Osteocyte (in vitro differentiated cells): Measurements from ENCODE around the gene PRSS12. TPM values are rescaled to one million over a fixed set of nuclear protein-coding genes. Genes with fewer than 3 reads are reported as not detected.

Experiments used
- DNase-seq: peaks from one replicate; pipeline ENCODE4 v3.0.0; 2021; ENCODE audit warnings: mixed read lengths; ENCODE audit not compliant: unreplicated experiment; ENCODE audit errors: extremely low spot score
- H3K27ac Mint-ChIP-seq: one replicate; pipeline ENCODE4 v1.8.0; 2021; ENCODE audit warnings: mild to moderate bottlenecking, mixed read lengths; ENCODE audit not compliant: unreplicated experiment
- H3K27me3 Mint-ChIP-seq: one replicate; pipeline ENCODE4 v1.8.0; 2021; ENCODE audit warnings: mixed read lengths; ENCODE audit not compliant: unreplicated experiment
- H3K36me3 Mint-ChIP-seq: one replicate; pipeline ENCODE4 v1.8.0; 2021; ENCODE audit warnings: mixed read lengths; ENCODE audit not compliant: unreplicated experiment
- H3K4me1 Mint-ChIP-seq: one replicate; pipeline ENCODE4 v1.8.0; 2021; ENCODE audit warnings: mixed read lengths; ENCODE audit not compliant: unreplicated experiment
- H3K4me3 Mint-ChIP-seq: one replicate; pipeline ENCODE4 v1.8.0; 2021; ENCODE audit warnings: mild to moderate bottlenecking, moderate library complexity, mixed read lengths; ENCODE audit not compliant: unreplicated experiment
- H3K9me3 Mint-ChIP-seq: one replicate; pipeline ENCODE4 v1.8.0; 2021; ENCODE audit warnings: mixed read lengths; ENCODE audit not compliant: unreplicated experiment
- total RNA-seq: library from RNA; stranded (reverse); gene quantifications from 2 replicates; pipeline ENCODE4 v1.2.1, GENCODE V29; 2021
- TF ChIP-seq, protein P1 (sequence below): fragments of 200-600 bp; sonication (generic); IDR thresholded peaks from 2 replicates; pipeline ENCODE4 v1.5.0; 2021; ENCODE audit warnings: antibody characterized with exemption, mild to moderate bottlenecking, moderate library complexity

PRSS12 gene
- total RNA-seq, 1 donor from 2014 or later = 15.3 TPM

DNA sequence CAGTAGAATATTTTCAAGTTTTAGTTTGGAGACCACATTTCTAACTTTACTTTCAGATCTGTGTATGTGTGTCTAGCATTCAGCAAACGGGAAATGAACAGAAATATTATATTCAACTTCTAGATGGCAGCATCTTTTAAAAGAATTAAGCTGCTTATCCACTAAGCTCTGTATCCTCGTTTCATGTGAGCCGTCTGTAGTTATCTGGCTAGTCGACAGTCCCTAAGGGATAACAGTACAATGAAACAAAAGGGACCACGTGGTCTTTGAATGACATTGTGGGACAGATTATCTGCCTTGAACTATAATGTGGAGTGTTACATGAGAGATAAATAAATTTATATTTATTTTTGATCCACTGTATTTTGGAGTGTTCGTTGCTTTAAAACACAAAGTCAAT lies 35.8 kb upstream of the PRSS12 start:
- TF ChIP-seq, protein P1, sequence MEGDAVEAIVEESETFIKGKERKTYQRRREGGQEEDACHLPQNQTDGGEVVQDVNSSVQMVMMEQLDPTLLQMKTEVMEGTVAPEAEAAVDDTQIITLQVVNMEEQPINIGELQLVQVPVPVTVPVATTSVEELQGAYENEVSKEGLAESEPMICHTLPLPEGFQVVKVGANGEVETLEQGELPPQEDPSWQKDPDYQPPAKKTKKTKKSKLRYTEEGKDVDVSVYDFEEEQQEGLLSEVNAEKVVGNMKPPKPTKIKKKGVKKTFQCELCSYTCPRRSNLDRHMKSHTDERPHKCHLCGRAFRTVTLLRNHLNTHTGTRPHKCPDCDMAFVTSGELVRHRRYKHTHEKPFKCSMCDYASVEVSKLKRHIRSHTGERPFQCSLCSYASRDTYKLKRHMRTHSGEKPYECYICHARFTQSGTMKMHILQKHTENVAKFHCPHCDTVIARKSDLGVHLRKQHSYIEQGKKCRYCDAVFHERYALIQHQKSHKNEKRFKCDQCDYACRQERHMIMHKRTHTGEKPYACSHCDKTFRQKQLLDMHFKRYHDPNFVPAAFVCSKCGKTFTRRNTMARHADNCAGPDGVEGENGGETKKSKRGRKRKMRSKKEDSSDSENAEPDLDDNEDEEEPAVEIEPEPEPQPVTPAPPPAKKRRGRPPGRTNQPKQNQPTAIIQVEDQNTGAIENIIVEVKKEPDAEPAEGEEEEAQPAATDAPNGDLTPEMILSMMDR = no peak
- no peak for DNase-seq
- Mint-ChIP-seq H3K4me1 (no peaks in the 10 kb centered on the region), H3K36me3 (no peaks in the 10 kb centered on the region), H3K27ac (no peak overlapping the region), H3K4me3 (no peak overlapping the region), H3K27me3 (peaks cover 9% of the 10 kb centered on the region), H3K9me3 (peaks cover 3% of the 10 kb centered on the region)

DNA sequence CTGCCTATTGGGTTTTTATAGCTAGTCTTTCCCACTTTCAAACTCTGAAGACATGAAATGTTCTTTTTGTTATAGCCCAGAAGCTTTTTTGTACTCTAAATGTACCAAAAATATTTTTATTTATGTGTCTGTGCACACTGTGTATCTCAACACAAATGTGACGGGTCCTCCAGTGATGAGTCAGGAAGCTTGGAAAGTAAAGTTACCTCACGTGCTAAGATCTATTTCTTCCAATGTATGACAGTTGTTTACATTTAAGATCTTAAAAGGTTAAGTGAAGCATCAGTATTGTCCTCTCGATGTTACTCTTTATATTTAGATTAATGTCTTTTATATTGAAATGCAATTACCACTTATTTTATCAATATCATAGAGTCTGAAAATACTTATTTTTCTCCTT lies 29.1 kb upstream of the PRSS12 start:
- H3K9me3 Mint-ChIP-seq = no peaks in the 10 kb centered on the region
- H3K4me3 Mint-ChIP-seq = no peak overlapping the region
- TF ChIP-seq, protein P1 = no peak
- peaks cover 7% of the 10 kb centered on the region for H3K27me3 Mint-ChIP-seq
- H3K36me3 Mint-ChIP-seq = no peaks in the 10 kb centered on the region
- no peak overlapping the region for H3K27ac Mint-ChIP-seq
- H3K4me1 Mint-ChIP-seq = no peaks in the 10 kb centered on the region
- no peak for DNase-seq

DNA sequence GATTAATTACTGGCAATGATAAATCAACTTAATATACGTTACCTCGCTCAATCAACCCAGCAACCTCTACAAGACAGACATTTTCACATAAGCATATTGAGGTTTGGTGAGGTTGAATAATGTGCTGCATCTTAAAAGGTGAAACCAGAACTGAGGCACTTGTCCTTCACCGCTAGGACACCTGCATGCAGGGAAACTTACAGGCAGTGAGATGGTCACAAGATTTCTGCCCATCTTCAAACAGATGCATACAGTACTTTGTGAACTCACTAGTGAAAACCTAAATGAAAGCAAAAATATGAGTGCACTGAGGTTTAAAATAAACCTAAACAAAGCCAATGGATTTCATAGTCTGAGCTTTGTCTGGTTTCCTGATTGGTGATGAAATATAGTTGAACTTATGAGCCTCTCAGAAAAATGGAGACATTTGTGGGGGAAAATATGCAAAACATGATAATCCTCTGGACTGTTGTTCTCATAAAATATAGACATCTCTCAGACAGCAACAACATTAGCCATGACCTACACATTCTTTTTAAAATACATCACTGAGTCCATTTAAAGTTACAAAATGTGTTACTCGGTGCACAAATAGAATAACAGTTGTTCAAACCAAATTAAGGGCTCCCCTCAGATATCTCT lies 20.9 kb upstream of the PRSS12 start:
- H3K27ac Mint-ChIP-seq = peak overlapping the region; percentile 23
- H3K36me3 Mint-ChIP-seq = no peaks in the 10 kb centered on the region
- H3K4me1 Mint-ChIP-seq = peaks cover 10% of the 10 kb centered on the region
- no peaks in the 10 kb centered on the region for H3K27me3 Mint-ChIP-seq
- DNase-seq = no peak
- no peaks in the 10 kb centered on the region for H3K9me3 Mint-ChIP-seq
- no peak overlapping the region for H3K4me3 Mint-ChIP-seq
- TF ChIP-seq, protein P1 = no peak

DNA sequence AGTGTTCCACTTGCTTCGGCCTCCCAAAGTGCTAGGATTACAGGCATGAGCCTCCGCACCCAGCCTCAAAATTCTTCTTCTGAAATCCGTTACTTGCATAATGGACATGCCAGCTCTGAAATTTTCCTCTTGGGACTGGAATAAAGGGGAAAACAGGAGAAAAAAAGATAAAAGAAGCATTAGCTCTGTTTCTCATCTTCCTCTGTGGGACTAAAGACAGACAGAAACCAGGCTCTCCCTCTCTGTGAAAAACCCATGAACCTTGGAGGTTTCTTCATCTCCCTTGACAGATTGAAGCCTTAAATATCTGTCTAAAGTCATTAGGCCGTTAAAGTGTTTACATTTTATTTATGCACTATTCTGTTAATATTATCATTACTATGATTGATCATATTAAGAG lies 19.4 kb upstream of the PRSS12 start:
- Mint-ChIP-seq H3K4me1 (peaks cover 10% of the 10 kb centered on the region), H3K36me3 (no peaks in the 10 kb centered on the region), H3K27me3 (no peaks in the 10 kb centered on the region), H3K4me3 (no peak overlapping the region), H3K27ac (no peak overlapping the region), H3K9me3 (no peaks in the 10 kb centered on the region)
- DNase-seq = no peak
- TF ChIP-seq, protein P1 = no peak

DNA sequence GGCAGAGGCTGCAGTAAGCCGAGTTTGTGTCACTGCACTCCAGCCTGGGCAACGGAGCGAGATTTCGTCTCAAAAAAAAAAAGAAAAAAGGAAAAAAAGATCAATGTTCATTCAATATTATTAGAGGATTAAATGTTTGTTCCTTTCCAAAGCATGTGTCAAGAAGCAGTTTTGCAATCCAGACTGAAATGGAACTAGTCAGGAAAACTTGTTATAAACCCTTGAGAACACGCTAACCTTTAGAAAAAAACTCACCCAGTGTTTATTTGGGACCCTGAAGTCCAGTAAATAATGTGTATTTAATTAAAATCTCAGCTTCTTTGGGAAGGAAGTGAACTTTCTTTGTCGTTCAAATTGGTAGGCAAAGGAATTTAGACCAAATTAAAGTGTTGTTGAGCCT lies 16.4 kb upstream of the PRSS12 start:
- H3K27ac Mint-ChIP-seq = no peak overlapping the region
- no peaks in the 10 kb centered on the region for H3K9me3 Mint-ChIP-seq
- H3K27me3 Mint-ChIP-seq = peaks cover 1% of the 10 kb centered on the region
- peaks cover 9% of the 10 kb centered on the region for H3K4me1 Mint-ChIP-seq
- TF ChIP-seq, protein P1 = no peak
- H3K4me3 Mint-ChIP-seq = no peak overlapping the region
- no peaks in the 10 kb centered on the region for H3K36me3 Mint-ChIP-seq
- no peak for DNase-seq
